CD4-positive, alpha-beta T cell treated with Interleukin-12 subunit alpha and Interleukin-12 subunit beta, for 1 hour (primary cell): ENCODE measurements around the gene INVS.
"Not testable (repeated sequence)": the region's sequence is repeated elsewhere in the genome, so short reads cannot be mapped to it uniquely, and the experiment has no call there.

Experiments
- DNase-seq: peaks from one replicate; pipeline ENCODE4 v3.0.0-alpha.2; 2020

Gene INVS

GRCh38 chr9:100098887-100099721, at the start of gene INVS, which contains the start of gene ERP44:
INVS (plus strand) TSS chr9:100099243; CDS start chr9:100104522, 5,279 bp downstream.
ERP44 (minus strand) TSS chr9:100099000; CDS start chr9:100098840, 160 bp downstream.
- DNase-seq = peak; percentile 98

- no peak for DNase-seq
Observed at GRCh38 chr9:100049551-100049950, 49.5 kb upstream of the INVS start.

GRCh38 chr9:100052375-100052774, 46.7 kb upstream of the INVS start:
- DNase-seq = no peak

GRCh38 chr9:100056561-100056960, 42.5 kb upstream of the INVS start:
- no peak for DNase-seq

- DNase-seq = no peak
Observed at GRCh38 chr9:100057624-100058023, 41.4 kb upstream of the INVS start.

- DNase-seq = no peak
Observed at GRCh38 chr9:100058699-100059579, 40.1 kb upstream of the INVS start.

- not testable (repeated sequence) for DNase-seq
Observed at GRCh38 chr9:100062683-100063082, 36.4 kb upstream of the INVS start.

- DNase-seq = no peak
Observed at GRCh38 chr9:100063185-100063584, 35.9 kb upstream of the INVS start.

GRCh38 chr9:100064872-100065581, 34.0 kb upstream of the INVS start:
- no peak for DNase-seq

- no peak for DNase-seq
Observed at GRCh38 chr9:100066539-100066938, 32.5 kb upstream of the INVS start.

GRCh38 chr9:100067990-100068389, 31.1 kb upstream of the INVS start:
- DNase-seq = not testable (repeated sequence)

- DNase-seq = not testable (repeated sequence)
Observed at GRCh38 chr9:100069068-100069467, 30.0 kb upstream of the INVS start.

- DNase-seq = no peak
Observed at GRCh38 chr9:100070104-100071041, 28.7 kb upstream of the INVS start.

- no peak for DNase-seq
Observed at GRCh38 chr9:100071271-100071670, 27.8 kb upstream of the INVS start.

GRCh38 chr9:100072805-100073204, 26.2 kb upstream of the INVS start:
- no peak for DNase-seq

GRCh38 chr9:100074093-100074492, 24.9 kb upstream of the INVS start:
- no peak for DNase-seq

- DNase-seq = no peak
Observed at GRCh38 chr9:100074989-100075388, 24.1 kb upstream of the INVS start.

GRCh38 chr9:100076256-100076655, 22.8 kb upstream of the INVS start:
- DNase-seq = not testable (repeated sequence)

- DNase-seq = no peak
Observed at GRCh38 chr9:100082782-100083181, 16.3 kb upstream of the INVS start.

- no peak for DNase-seq
Observed at GRCh38 chr9:100083448-100084127, 15.5 kb upstream of the INVS start.

GRCh38 chr9:100084128-100084453, 15.0 kb upstream of the INVS start:
- DNase-seq = no peak
